Uterus (tissue), 4 donors: ENCODE results near the gene CTPS2. TPM values are rescaled to one million over a fixed set of nuclear protein-coding genes. Genes with fewer than 3 reads are reported as not detected.

ENCODE experiments used
- DNase-seq, 2 donors: peaks; one replicate each; pipeline ENCODE4 v3.0.0-alpha.2; 2019 to 2020
- H3K27ac ChIP-seq, 2 donors: fragments of 200-600 bp; sonication (generic); 1 replicate in 1 of 2; 2 replicates in 1 of 2; pipeline ENCODE4 v1.5.1; 2016 to 2018
- H3K27me3 ChIP-seq, 2 donors: fragments of 200-600 bp; sonication (generic); one replicate each; pipeline ENCODE4 v1.5.1; 2018 to 2019; ENCODE audit warnings: control low read depth in 1 of 2
- H3K36me3 ChIP-seq, 2 donors: fragments of 200-600 bp; sonication (generic); one replicate each; pipeline ENCODE4 v1.5.1; 2019; ENCODE audit warnings: control low read depth in 1 of 2
- H3K4me1 ChIP-seq, 2 donors: fragments of 200-600 bp; sonication (generic); one replicate each; pipeline ENCODE4 v1.5.1; 2018 to 2019; ENCODE audit warnings: control low read depth in 1 of 2
- H3K4me3 ChIP-seq, 2 donors: fragments of 200-600 bp; sonication (generic); 1 replicate in 1 of 2; 2 replicates in 1 of 2; pipeline ENCODE4 v1.5.1; 2018 to 2019; ENCODE audit warnings: mild to moderate bottlenecking in 1 of 2
- H3K9me3 ChIP-seq, 2 donors: fragments of 200-600 bp; sonication (generic); one replicate each; pipeline ENCODE4 v1.5.1; 2019; ENCODE audit warnings: control low read depth in 1 of 2
- CTCF ChIP-seq, 4 experiments: fragments of 200-600 bp in 2 of 4; fragments of 450-650 bp in 2 of 4; sonication (generic) in 2 of 4; IDR thresholded peaks; one replicate each; pipeline ENCODE4 v1.5.1; 2016 to 2019; ENCODE audit warnings: antibody characterized with exemption in 4 of 4, mild to moderate bottlenecking in 2 of 4, moderate library complexity in 1 of 4
- POLR2A ChIP-seq, 2 donors: fragments of 450-650 bp; IDR thresholded peaks; one replicate each; pipeline ENCODE4 v1.6.1; 2016; ENCODE audit warnings: antibody characterized with exemption in 2 of 2, mild to moderate bottlenecking in 1 of 2, moderate library complexity in 1 of 2
- intact Hi-C: fragments of 100-400 bp; cut with DNase I; formaldehyde crosslinking; loops from one replicate; pipeline ENCODE4 v1.15.1; 2023; ENCODE audit warnings: low total_unique reads
- total RNA-seq, 4 donors: library from RNA; depleted of rRNA in 3 of 4; stranded (reverse); fragments of >200 nt in 3 of 4; gene quantifications; one replicate each; pipeline versions ENCODE4 v1.1.0 to v1.2.4, GENCODE V29; 2014 to 2023
- donor health status: DM: yes; HTN: yes; CAD: no.

The CTPS2 gene
- total RNA-seq, 4 donors from 2014 or later: 7.1 to 48.9 (median 14.8) TPM

GRCh38 chrX:16643176-16643575 is 69.3 kb downstream of the CTPS2 start:
- intact Hi-C loops: no loop called here
- Histone ChIP-seq H3K27me3 (no peaks in the 10 kb centered on the region), H3K9me3 (no peaks in the 10 kb centered on the region), H3K27ac (no peak overlapping the region), H3K4me3 (no peak overlapping the region), H3K36me3 (no peaks in the 10 kb centered on the region), H3K4me1 (no peaks in the 10 kb centered on the region)
- DNase-seq: no peak
- TF ChIP-seq POLR2A (IDR thresholded peaks at IDR 0.05) (no peak), CTCF (IDR thresholded peaks at IDR 0.05) (no peak)

GRCh38 chrX:16640823-16641222 is 71.6 kb downstream of the CTPS2 start:
- H3K36me3 ChIP-seq: no peaks in the 10 kb centered on the region
- intact Hi-C loops: no loop called here
- H3K9me3 ChIP-seq: no peaks in the 10 kb centered on the region
- no peaks in the 10 kb centered on the region for H3K27me3 ChIP-seq
- no peak overlapping the region for H3K4me3 ChIP-seq
- H3K27ac ChIP-seq: no peak overlapping the region
- H3K4me1 ChIP-seq: no peaks in the 10 kb centered on the region
- no peak for DNase-seq
- TF ChIP-seq POLR2A (IDR thresholded peaks at IDR 0.05): no peak

- no peaks in the 10 kb centered on the region for H3K27me3 ChIP-seq
- H3K27ac ChIP-seq: no peak overlapping the region
- H3K9me3 ChIP-seq: no peaks in the 10 kb centered on the region
- no peaks in the 10 kb centered on the region for H3K36me3 ChIP-seq
- H3K4me1 ChIP-seq: no peaks in the 10 kb centered on the region
- TF ChIP-seq POLR2A (IDR thresholded peaks at IDR 0.05) (no peak), CTCF (IDR thresholded peaks at IDR 0.05) (no peak)
- intact Hi-C loops: no loop called here
- H3K4me3 ChIP-seq: no peak overlapping the region
- DNase-seq: no peak
Observed at GRCh38 chrX:16639966-16640365, 72.5 kb downstream of the CTPS2 start.

GRCh38 chrX:16638533-16638932 is 73.9 kb downstream of the CTPS2 start:
- H3K9me3 ChIP-seq: no peaks in the 10 kb centered on the region
- TF ChIP-seq POLR2A (IDR thresholded peaks at IDR 0.05) (no peak), CTCF (IDR thresholded peaks at IDR 0.05) (no peak)
- no peak overlapping the region for H3K4me3 ChIP-seq
- no peak for DNase-seq
- intact Hi-C loops: no loop called here
- no peaks in the 10 kb centered on the region for H3K36me3 ChIP-seq
- no peaks in the 10 kb centered on the region for H3K4me1 ChIP-seq
- no peak overlapping the region for H3K27ac ChIP-seq
- no peaks in the 10 kb centered on the region for H3K27me3 ChIP-seq

- Histone ChIP-seq H3K4me3 (no peak overlapping the region), H3K9me3 (no peaks in the 10 kb centered on the region), H3K27ac (no peak overlapping the region), H3K27me3 (no peaks in the 10 kb centered on the region), H3K36me3 (no peaks in the 10 kb centered on the region), H3K4me1 (no peaks in the 10 kb centered on the region)
- no peak for TF ChIP-seq POLR2A (IDR thresholded peaks at IDR 0.05)
- no peak for TF ChIP-seq CTCF (IDR thresholded peaks at IDR 0.05)
- intact Hi-C loops: no loop called here
- no peak for DNase-seq
Observed at GRCh38 chrX:16635596-16635995, 76.9 kb downstream of the CTPS2 start.

GRCh38 chrX:16635040-16635439 is 77.4 kb downstream of the CTPS2 start:
- TF ChIP-seq POLR2A (IDR thresholded peaks at IDR 0.05) (no peak), CTCF (IDR thresholded peaks at IDR 0.05) (no peak)
- DNase-seq: no peak
- H3K27ac ChIP-seq: no peak overlapping the region
- H3K27me3 ChIP-seq: no peaks in the 10 kb centered on the region
- no peaks in the 10 kb centered on the region for H3K36me3 ChIP-seq
- H3K9me3 ChIP-seq: no peaks in the 10 kb centered on the region
- H3K4me1 ChIP-seq: no peaks in the 10 kb centered on the region
- no peak overlapping the region for H3K4me3 ChIP-seq
- intact Hi-C loops: no loop called here
